ENCODE results near the gene PRSS12.
"Not testable (repeated sequence)": the region's sequence is repeated elsewhere in the genome, so short reads cannot be mapped to it uniquely, and the experiment has no call there.

The PRSS12 gene

DNA sequence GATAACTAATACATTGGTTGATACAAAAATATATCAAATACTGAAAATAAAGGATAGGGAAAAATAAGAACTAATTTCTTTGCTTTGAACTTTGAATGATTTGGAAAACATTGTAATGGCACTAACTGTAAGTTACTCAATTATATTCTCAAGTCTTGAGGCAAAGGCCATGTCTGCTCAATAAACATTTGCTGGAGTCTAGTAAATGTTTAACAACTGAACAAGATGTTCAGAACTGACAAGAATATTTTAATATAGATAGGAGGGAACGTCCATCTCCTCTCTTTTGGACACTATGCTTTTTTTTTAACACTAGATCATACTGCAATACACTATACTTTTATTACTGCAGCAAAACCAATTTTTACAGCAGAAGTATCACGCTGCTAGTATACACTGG, 76.2 kb downstream of the PRSS12 start:
- no peak for DNase-seq (ENCODE audit: low spot score)

DNA sequence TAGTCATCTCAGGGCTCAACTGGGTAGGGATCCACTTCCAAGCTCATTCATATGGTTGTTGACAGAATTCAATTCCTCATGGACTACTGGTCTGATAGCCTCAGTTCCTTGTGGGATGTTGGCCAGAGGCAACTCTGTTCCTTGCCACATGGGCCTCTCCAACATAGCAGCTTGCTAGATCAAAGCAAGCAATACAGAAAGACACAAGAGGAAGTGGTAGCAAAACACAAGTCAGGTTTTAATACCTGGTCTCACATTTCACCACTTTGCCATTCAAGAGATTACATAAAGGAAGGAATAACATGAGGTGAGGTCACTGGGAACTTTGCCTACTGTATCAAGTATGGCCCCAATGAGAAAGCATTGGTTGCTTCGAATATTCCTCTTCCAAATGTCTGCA, 79.2 kb downstream of the PRSS12 start:
- DNase-seq (ENCODE audit: low spot score): no peak

DNA sequence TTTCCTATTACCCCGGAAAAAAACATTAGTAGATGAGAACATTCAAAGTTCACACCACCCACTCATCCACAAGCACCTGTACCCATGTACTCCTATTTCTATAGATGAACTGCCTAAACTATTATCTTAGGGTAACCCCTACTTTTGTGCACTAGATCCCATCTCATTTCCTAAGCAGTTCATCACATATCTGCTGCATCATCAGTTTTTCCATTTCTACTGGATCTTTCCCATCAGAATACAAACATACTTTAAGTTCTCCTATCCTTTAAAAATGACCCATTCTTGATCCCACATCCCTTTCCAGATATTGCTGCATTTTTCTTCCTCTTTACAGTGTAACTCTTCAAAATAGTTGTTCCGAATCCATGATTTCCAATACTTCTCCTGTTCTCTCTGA, 81.0 kb downstream of the PRSS12 start:
- no peak for DNase-seq (ENCODE audit: low spot score)

DNA sequence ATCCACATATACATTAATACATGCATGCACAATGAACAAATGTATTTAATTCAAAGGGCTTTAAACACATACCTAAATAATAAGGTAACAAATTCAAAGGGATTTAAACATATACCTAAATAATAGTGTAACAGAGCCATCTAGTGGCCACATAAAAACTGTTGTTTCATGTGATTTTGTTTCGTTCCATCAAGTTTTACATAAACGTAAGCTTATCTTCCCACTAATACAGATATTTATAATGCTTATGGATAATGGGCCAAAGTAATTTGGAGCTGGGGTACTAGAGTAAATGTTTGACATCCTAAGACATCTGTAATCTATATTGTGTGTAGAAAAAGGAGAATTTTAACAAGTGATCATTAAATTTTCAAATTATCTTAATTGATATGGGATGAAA, 82.3 kb downstream of the PRSS12 start:
- DNase-seq (ENCODE audit: low spot score): peak; percentile 40

DNA sequence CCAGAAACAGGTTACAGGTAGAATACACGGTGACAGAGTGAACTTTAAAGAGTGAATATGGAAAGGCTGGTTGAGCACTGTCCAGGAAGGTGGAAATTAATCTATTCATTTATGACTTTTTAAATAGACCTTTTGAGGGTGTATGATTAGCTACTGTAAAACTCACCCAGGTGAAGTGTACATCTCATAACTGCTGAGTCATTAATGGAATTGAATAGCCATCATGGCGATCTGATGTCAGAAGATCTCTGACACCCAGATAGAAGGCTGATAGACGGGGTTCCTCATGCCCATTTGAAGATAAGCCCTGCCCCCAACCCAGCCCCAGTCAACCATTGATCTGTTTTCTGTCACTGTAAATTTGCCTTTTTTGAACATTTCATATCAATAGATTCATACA, 84.0 kb downstream of the PRSS12 start:
- no peak for DNase-seq (ENCODE audit: low spot score)

DNA sequence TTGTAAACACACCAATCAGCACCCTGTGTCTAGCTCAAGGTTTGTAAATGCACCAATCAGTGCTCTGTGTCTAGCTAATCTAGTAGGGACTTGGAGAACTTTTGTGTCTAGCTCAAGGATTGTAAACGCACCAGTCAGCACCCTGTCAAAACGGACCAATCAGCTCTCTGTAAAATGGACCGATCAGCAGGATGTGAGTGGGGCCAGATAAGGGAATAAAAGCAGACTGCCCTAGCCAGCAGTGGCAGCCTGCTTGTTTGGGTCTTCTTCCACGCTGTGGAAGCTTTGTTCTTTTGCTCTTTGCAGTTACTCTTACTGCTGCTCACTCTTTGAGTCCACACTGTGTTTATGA, 86.7 kb downstream of the PRSS12 start:
- not testable (repeated sequence) for DNase-seq (ENCODE audit: low spot score)

DNA sequence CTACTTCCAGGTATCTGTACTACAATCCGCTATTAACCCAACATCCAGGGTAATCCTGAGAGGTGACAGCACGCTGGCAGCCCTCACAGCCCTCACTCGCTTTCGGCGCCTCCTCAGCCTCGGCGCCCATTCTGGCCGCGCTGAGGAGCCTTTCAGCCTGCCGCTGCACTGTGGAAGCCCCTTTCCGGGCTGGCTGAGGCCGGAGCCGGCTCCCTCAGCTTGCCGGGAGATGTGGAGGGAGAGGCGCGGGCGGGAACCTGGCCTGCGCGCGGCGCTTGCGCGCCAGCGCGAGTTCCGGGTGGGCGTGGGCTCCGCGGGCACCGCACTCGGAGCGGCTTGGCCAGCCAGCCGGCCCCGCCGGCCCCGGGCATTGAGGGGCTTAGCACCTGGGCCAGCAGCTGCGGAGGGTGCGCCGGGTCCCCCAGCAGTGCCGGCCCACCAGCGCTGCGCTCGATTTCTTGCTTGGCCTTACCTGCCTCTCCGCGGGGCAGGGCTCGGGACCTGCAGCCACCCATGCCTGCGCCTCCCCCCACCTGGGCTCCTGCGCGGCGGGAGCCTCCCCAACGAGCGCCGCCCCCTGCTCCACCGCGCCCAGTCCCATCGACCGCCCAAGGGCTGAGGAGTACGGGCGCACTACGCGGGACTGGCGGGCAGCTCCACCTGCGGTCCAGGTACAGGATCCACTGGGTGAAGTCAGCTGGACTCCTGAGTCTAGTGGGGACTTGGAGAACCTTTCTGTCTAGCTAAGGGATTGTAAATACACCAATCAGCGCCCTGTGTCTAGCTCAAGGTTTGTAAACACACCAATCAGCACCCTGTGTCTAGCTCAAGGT, 87.3 kb downstream of the PRSS12 start:
- DNase-seq (ENCODE audit: low spot score): no peak

DNA sequence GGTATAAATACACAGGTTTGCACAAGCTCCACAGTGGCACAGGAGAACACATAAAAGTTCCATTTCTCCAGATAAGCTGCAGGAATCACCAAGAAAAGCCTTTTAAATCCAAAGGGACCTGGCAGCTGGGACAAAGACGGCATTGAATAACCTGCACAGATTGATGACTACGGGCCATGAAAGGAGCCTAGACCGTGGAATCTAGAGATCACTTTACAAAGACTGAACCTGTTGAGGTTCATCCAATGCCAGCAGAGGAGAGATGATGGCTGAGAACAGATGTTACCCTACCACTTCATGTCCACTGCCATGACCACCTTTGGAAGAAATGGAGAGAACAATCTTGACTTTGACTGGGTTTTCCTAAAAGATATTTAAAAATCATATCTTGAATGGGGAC, 88.7 kb downstream of the PRSS12 start:
- no peak for DNase-seq (ENCODE audit: low spot score)

DNA sequence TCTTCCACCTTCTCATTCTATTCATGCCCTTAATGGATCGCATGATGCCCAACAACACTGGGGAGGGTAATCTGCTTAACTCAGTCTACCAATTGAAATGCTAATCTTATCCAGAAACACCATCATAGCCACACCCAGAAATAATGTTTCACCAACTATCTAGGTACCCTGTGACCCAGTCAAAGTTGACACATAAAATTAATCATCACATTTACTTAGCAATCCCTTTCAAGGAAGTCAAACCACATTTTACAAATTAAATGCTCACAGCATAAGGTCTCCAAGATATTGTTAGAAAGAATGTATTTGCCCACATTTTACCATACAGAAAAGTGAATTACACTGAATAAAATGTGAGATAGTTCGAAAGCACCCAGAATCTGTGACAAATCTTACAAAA, 92.5 kb downstream of the PRSS12 start:
- DNase-seq (ENCODE audit: low spot score): no peak

DNA sequence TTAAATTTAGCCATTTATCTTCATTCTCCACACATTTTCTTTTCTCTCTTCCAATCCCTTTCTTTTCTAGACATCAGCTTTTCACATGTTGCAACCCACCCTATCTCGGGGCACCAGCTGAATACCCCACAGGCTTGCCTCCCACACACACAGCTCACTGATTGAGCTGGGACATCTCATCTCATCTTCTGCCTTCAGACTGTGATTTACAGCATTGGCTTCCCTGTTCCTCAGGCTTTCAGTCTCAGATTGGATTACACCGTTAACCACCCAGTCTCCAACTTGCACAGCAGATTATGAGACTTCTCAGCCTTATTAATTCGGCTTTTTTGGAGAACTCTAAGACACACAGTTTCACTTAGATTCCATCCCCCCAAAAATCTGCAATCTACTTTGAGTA, 93.7 kb downstream of the PRSS12 start:
- no peak for DNase-seq (ENCODE audit: low spot score)

DNA sequence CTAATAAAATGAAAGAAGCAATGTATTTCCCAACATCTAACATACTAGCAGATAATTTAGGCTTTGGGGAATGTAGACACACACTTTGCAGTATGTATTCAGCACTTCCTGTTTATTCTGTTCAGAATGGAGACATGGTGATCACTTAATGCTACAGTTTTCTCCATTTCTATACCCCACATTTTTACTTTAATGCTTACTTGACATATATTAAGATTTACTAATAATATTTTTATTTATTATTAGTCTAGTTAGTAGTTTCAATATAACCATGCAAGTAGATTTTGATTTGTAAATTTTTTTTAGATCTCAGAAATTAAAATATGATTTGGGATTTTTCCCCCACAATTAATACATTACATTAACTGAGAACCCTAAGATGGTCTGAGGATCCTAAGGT, 98.4 kb downstream of the PRSS12 start:
- no peak for DNase-seq (ENCODE audit: low spot score)

DNA sequence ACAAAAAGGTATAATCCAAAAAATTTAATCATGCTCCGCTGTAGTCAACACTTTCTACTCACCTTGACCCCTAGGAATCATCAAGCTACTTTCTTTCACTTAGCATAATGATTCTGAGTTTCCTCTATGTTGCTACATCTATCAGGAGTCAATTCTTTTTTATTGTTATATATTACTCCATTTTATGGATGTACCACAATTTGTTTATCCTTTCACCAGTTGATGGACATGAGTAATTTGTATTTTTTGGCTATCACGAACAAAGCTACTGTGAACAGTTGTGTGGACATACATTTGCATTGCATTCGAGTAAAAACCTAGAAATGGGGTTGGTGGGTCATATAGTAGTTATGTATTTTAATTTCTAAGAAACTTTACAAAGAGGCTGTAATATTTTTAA, 102.9 kb downstream of the PRSS12 start:
- DNase-seq (ENCODE audit: low spot score): no peak

DNA sequence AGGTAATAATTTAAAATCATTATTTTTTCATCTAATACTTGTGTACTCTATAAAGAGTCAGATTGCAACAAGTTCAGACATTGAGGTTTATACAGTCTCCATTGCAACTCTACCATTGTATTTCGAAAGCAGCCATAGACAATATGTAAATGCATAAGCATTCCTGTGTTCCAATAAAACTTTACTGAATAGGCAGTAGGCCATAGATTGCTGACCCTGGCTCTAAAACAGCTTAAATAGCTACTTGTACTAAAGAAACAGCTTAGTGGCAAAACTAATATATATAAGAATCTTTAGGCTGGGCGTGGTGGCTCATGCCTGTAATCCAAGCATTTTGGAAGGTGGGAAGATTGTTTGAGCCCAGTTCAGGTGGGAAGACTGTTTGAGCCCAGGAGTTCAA, 115.3 kb downstream of the PRSS12 start:
- no peak for DNase-seq (ENCODE audit: low spot score)

DNA sequence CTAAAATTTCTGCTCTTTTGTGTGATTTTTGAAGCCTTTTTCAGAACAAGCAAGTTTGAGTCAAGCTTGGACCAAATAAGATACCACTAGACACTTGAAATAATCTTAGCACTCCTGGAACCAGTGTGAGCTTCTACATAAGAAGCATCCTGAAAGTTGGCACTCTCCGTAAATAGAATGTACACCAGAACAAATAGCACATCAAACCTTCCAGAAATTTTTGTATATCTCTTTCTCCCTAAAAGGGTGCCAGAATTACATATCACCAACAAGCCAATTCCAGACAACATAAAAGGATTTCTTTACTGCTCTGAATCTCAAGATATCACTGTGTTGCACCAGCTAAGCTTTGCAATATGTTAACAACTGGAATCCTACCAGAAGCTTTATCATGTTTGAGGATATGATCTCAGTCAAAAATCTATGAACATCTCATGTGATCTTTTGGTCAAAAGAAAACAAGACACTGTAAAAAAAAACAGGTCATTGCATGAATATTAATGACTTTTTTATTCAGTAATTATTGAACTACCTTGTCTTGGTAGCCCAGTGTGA, 117.2 kb downstream of the PRSS12 start:
- no peak for DNase-seq (ENCODE audit: low spot score)
